Right lobe of liver (tissue), 6 donors: Measurements from ENCODE around the gene INPP5D. TPM values are rescaled to one million over a fixed set of nuclear protein-coding genes. Genes with fewer than 3 reads are reported as not detected.

Source experiments
- ATAC-seq, 4 donors: fragments of 200-7000 bp; cut with Tn5 transposase; one replicate each; pipeline ENCODE4 v1.9.1; 2020; ENCODE audit warnings: mild to moderate bottlenecking in 4 of 4, moderate library complexity in 4 of 4
- DNase-seq, 3 donors: peaks; one replicate each; pipeline ENCODE4 v3.0.0-alpha.2; 2020
- H3K27ac ChIP-seq, 3 donors: fragments of 200-600 bp; one replicate each; pipeline ENCODE4 v1.8.0; 2022
- H3K27me3 ChIP-seq, 2 donors: fragments of 200-600 bp; one replicate each; pipeline ENCODE4 v1.8.0; 2022
- H3K36me3 ChIP-seq, 4 donors: fragments of 200-600 bp; sonication (generic) in 1 of 4; one replicate each; pipeline versions ENCODE4 v1.5.1 to v1.8.0; 2017 to 2022; ENCODE audit warnings: control low read depth in 1 of 4
- H3K4me1 ChIP-seq, 4 donors: fragments of 200-600 bp; sonication (generic) in 1 of 4; one replicate each; pipeline versions ENCODE4 v1.5.1 to v1.8.0; 2017 to 2022; ENCODE audit warnings: control low read depth in 1 of 4
- H3K4me3 ChIP-seq, 3 donors: fragments of 200-600 bp; one replicate each; pipeline ENCODE4 v1.8.0; 2022
- H3K9me3 ChIP-seq, 4 donors: fragments of 200-600 bp; sonication (generic) in 1 of 4; one replicate each; pipeline versions ENCODE4 v1.5.1 to v1.8.0; 2017 to 2022; ENCODE audit warnings: control low read depth in 1 of 4
- POLR2A ChIP-seq: fragments of 450-650 bp; IDR thresholded peaks from one replicate; pipeline ENCODE4 v1.6.1; 2017; ENCODE audit warnings: antibody characterized with exemption, mild to moderate bottlenecking
- WGBS: methylation state at CpG from one replicate; pipeline ENCODE4 v1.1.6; 2018; ENCODE audit warnings: low coverage, low lambda C conversion rate; ENCODE audit not compliant: insufficient coverage; ENCODE audit errors: missing lambda C conversion rate; 5-methylcytosine and 5-hydroxymethylcytosine counted together
- intact Hi-C, 2 donors: fragments of 100-400 bp; cut with DNase I; formaldehyde crosslinking; loops; one replicate each; pipeline versions ENCODE4 v1.11.2 to v1.14.1; 2022
- long read RNA-seq: library from polyadenylated mRNA; unstranded; transcript quantifications from one replicate; pipeline ENCODE4 v2.0.0, GENCODE V29; 2019
- total RNA-seq, 6 experiments: library from RNA; depleted of rRNA in 2 of 6; stranded (reverse); fragments of >200 nt in 2 of 6; fragmentation: NEBNext Ultra II Directional in 3 of 6; extraction: Animal tissue kit (Norgen Biotek cat#: 25700) in 3 of 6; gene quantifications; one replicate each; pipeline versions ENCODE4 v1.1.0 to v1.2.4, GENCODE V29; 2016 to 2023
- TF ChIP-seq, protein P1 (sequence below), 4 donors: fragments of 200-600 bp in 3 of 4; fragments of 450-650 bp in 1 of 4; IDR thresholded peaks; one replicate each; pipeline versions ENCODE4 v1.5.1 to v1.8.0; 2016 to 2022; ENCODE audit warnings: antibody characterized with exemption in 4 of 4, mild to moderate bottlenecking in 2 of 4
- donor health status: DM: no; HTN: yes; CAD: no.
- donor health status: DM: no; HTN: no; CAD: no.
- donor health status: DM: no; HTN: no; CAD: no.
- donor health status: DM: no; HTN: yes; CAD: no.
- donor health status: DM: no; HTN: yes; CAD: no.

The INPP5D gene
- total RNA-seq = 1 to 10 TPM; 3.5 to 8.1 (median 5.5) TPM
- long read RNA-seq, partial matches to known transcripts = 1 of 1 reads
- long read RNA-seq, other reads (novel, unspliced or antisense) = 0 of 1 reads

DNA sequence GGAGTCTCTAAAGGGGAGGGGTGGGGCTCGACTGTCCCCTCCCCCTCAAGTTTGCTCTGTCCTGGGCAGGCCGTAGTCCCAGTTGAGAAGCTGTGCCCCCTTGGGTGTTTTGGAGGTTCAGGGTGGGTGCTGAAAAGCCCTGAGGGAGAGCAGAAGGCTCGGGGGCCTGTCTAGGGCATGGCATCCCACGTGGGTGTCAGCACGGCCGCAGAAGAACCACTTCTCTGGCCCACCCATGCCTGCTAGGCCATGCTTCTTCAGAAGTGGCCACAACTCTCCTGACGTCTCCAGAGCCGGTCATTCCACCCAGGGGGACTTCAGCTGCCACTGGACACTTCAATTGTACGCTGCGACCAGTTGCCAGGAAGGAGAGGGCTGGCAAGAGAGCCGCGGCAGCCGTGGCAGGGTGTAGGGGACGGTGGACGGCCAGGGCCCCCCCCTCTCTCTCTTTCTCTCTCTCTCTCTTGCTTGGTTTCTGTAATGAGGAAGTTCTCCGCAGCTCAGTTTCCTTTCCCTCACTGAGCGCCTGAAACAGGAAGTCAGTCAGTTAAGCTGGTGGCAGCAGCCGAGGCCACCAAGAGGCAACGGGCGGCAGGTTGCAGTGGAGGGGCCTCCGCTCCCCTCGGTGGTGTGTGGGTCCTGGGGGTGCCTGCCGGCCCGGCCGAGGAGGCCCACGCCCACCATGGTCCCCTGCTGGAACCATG, at the start of gene INPP5D:
Gene INPP5D, plus strand, starts transcription at position 546 of the 704 bp plus-strand sequence. Its CDS starts 137 bp downstream, at position 683.
- ATAC-seq (peak; percentile 58 to 69 (median 66)), DNase-seq (peak; percentile 61 to 72 (median 66))
- Histone ChIP-seq H3K27me3 (no peaks in the 10 kb centered on the region), H3K36me3 (no peaks in the 10 kb centered on the region), H3K9me3 (no peaks in the 10 kb centered on the region), H3K27ac (peak within 1 kb of the TSS; percentile 50 to 90 (median 74)), H3K4me3 (peak within 1 kb of the TSS; percentile 39 to 49 (median 41)), H3K4me1 (no peaks in the 10 kb centered on the region)
- 24% methylated on average over 12 of the region's 26 CpGs for WGBS
- intact Hi-C loops = no loop called here
- TF ChIP-seq POLR2A = peak; percentile 47
- TF ChIP-seq, protein P1, sequence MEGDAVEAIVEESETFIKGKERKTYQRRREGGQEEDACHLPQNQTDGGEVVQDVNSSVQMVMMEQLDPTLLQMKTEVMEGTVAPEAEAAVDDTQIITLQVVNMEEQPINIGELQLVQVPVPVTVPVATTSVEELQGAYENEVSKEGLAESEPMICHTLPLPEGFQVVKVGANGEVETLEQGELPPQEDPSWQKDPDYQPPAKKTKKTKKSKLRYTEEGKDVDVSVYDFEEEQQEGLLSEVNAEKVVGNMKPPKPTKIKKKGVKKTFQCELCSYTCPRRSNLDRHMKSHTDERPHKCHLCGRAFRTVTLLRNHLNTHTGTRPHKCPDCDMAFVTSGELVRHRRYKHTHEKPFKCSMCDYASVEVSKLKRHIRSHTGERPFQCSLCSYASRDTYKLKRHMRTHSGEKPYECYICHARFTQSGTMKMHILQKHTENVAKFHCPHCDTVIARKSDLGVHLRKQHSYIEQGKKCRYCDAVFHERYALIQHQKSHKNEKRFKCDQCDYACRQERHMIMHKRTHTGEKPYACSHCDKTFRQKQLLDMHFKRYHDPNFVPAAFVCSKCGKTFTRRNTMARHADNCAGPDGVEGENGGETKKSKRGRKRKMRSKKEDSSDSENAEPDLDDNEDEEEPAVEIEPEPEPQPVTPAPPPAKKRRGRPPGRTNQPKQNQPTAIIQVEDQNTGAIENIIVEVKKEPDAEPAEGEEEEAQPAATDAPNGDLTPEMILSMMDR (IDR thresholded peaks at IDR 0.05) = no peak

DNA sequence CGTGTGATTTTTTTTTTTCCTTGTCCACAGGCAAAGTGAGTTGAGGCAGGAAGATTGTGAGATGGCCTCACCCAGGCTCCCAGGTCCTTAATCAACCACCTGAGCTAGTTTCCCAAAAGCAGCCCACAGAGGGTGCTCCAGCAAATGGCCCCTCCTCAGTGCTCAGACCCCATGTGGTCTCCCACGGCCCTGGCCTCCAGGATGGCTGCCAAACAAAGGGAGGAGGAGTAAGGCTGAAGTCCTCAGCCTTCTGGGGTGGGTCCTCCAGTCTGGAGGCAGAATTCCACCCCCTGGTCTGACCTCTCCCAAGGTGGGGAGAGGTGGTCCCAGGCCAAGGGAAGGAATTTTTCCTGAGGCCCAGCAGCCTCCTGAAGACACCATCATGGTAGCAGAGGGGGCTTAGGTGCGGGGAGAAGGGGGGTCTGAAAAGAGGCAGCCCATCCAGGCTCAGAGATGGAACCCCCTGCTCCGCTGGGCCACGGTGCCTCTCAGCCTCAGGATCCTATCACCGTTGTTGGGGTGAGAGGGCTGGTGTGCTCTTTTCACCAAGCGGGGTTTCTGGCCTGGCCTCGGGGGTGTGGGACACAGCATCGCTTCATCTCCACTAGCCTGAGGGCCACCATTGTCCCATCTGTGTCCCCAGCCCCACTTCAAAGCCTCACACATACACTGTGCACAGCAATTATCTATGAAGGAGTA, 49.4 kb upstream of the INPP5D start:
- peak in 1 of 3 donors; percentile 42 for DNase-seq
- Histone ChIP-seq H3K27me3 (no peaks in the 10 kb centered on the region), H3K27ac (no peak overlapping the region), H3K4me1 (peaks cover 0 to 21% (median 2%) of the 10 kb centered on the region in 4 donors), H3K9me3 (no peaks in the 10 kb centered on the region), H3K4me3 (no peak overlapping the region), H3K36me3 (no peaks in the 10 kb centered on the region)
- TF ChIP-seq, protein P1 (IDR thresholded peaks at IDR 0.05) = no peak
- no peak for TF ChIP-seq POLR2A
- intact Hi-C loops = no loop called here
- ATAC-seq = no peak
- 67% methylated on average over 1 of the region's 9 CpGs for WGBS

DNA sequence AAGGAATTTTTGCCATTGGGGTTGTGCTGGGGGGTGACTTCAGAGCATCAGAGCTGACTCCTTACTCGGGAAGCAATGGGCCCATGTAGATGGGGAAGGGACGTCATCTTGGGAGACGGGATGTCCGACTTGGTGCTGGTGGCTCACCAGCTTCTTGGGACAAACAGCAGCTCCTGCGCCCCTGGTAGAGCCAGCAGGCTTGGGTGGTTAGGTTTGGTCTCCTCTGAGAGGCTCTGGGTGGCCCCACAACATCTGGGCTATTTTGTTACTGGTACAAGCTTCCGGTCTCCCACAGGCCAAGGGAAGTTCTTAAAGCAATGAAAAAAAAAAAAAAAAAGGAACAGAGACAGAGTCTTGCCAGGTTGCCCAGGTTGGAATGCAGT, 48.9 kb upstream of the INPP5D start:
- intact Hi-C loops = no loop called here
- peaks cover 0 to 21% (median 2%) of the 10 kb centered on the region in 4 donors for H3K4me1 ChIP-seq
- DNase-seq = peak in 1 of 3 donors; percentile 32
- H3K27ac ChIP-seq = peak overlapping the region in 1 of 3 donors; percentile 83
- no peaks in the 10 kb centered on the region for H3K27me3 ChIP-seq
- H3K4me3 ChIP-seq = peak overlapping the region in 2 of 3 donors; percentile 56 to 58
- no peaks in the 10 kb centered on the region for H3K36me3 ChIP-seq
- TF ChIP-seq, protein P1 (IDR thresholded peaks at IDR 0.05) = no peak
- no peak for TF ChIP-seq POLR2A
- no peaks in the 10 kb centered on the region for H3K9me3 ChIP-seq
- no peak for ATAC-seq
- 77% methylated on average over 5 of the region's 6 CpGs for WGBS

DNA sequence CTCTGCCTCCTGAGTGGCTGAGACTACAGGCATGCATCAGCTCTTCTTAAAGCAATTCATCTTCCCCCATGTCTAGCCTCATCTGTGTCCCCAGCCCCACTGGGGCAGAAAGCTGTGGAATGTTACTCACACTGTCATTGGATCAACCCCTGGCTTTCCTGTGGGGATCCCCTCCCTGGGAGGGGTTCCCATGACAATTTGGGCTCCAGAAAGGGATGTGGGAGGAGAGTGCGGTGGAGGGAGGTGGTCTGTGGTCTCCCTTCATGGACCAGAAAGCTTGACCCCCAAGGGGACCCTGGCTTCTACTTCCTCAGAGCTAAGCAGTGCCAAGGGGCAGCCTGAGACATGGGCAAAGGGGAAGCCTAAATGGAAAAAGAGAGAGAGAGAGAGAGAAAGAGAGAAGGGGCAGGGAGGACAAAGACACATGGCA, 48.4 kb upstream of the INPP5D start:
- H3K9me3 ChIP-seq = no peaks in the 10 kb centered on the region
- intact Hi-C loops = no loop called here
- peak in 3 of 4 donors; percentile 0 to 7 (median 1) for ATAC-seq
- peaks cover 0 to 21% (median 2%) of the 10 kb centered on the region in 4 donors for H3K4me1 ChIP-seq
- TF ChIP-seq POLR2A = no peak
- WGBS = 50% methylated on average over 1 of the region's 1 CpG
- H3K36me3 ChIP-seq = no peaks in the 10 kb centered on the region
- H3K27me3 ChIP-seq = no peaks in the 10 kb centered on the region
- H3K27ac ChIP-seq = peak overlapping the region; percentile 68 to 88 (median 83)
- H3K4me3 ChIP-seq = peak overlapping the region; percentile 54 to 58 (median 56)
- peak in 1 of 3 donors; percentile 54 for DNase-seq
